ENCODE measurements around the gene TAF11L6.
"Not testable (repeated sequence)": the region's sequence is repeated elsewhere in the genome, so short reads cannot be mapped to it uniquely, and the experiment has no call there.

TAF11L6 gene

GRCh38 chr5:17528369-17528768, at the start of gene TAF11L6:
Gene TAF11L6, plus strand, starts transcription at chr5:17528669.
- CTCF ChIA-PET; H3K4me3 ChIP-seq (ENCODE audit: low read depth, low read length); POLR2A ChIA-PET; DNase-seq (ENCODE audit: low read depth, low spot score): not testable (repeated sequence)

GRCh38 chr5:17481378-17481777, 47.1 kb upstream of the TAF11L6 start:
- POLR2A ChIA-PET, result no interaction called here
- DNase-seq (ENCODE audit: low read depth, low spot score), result no peak
- no peak overlapping the region for H3K4me3 ChIP-seq (ENCODE audit: low read depth, low read length)
- TF ChIP-seq CTCF (IDR thresholded peaks at IDR 0.05; ENCODE audit: insufficient read depth, low read length, missing control alignments), result no peak
- CTCF ChIA-PET, result no interaction called here

GRCh38 chr5:17482790-17483189, 45.7 kb upstream of the TAF11L6 start:
- CTCF ChIA-PET, result no interaction called here
- POLR2A ChIA-PET, result no interaction called here
- DNase-seq (ENCODE audit: low read depth, low spot score), result no peak
- no peak overlapping the region for H3K4me3 ChIP-seq (ENCODE audit: low read depth, low read length)
- no peak for TF ChIP-seq CTCF (IDR thresholded peaks at IDR 0.05; ENCODE audit: insufficient read depth, low read length, missing control alignments)

GRCh38 chr5:17486464-17487173, 41.9 kb upstream of the TAF11L6 start:
- CTCF ChIA-PET; H3K4me3 ChIP-seq (ENCODE audit: low read depth, low read length); DNase-seq (ENCODE audit: low read depth, low spot score); POLR2A ChIA-PET: not testable (repeated sequence)

- no peak overlapping the region for H3K4me3 ChIP-seq (ENCODE audit: low read depth, low read length)
- ChIA-PET CTCF (no interaction called here), POLR2A (no interaction called here)
- no peak for DNase-seq (ENCODE audit: low read depth, low spot score)
- TF ChIP-seq CTCF (IDR thresholded peaks at IDR 0.05; ENCODE audit: insufficient read depth, low read length, missing control alignments), result no peak
Observed at GRCh38 chr5:17487174-17487512, 41.3 kb upstream of the TAF11L6 start.

- CTCF ChIA-PET; DNase-seq (ENCODE audit: low read depth, low spot score); H3K4me3 ChIP-seq (ENCODE audit: low read depth, low read length); POLR2A ChIA-PET: not testable (repeated sequence)
Observed at GRCh38 chr5:17491257-17491656, 37.2 kb upstream of the TAF11L6 start.

- DNase-seq (ENCODE audit: low read depth, low spot score), result no peak
- no peak overlapping the region for H3K4me3 ChIP-seq (ENCODE audit: low read depth, low read length)
- no peak for TF ChIP-seq CTCF (IDR thresholded peaks at IDR 0.05; ENCODE audit: insufficient read depth, low read length, missing control alignments)
- ChIA-PET CTCF (no interaction called here), POLR2A (no interaction called here)
Observed at GRCh38 chr5:17492770-17493169, 35.7 kb upstream of the TAF11L6 start.

- CTCF ChIA-PET, result interaction anchor here (1.2 kb wide), 1 partner anchor 281 kb away, joined by 3 read pairs; no protein-coding TSS in a partner anchor
- no peak overlapping the region for H3K4me3 ChIP-seq (ENCODE audit: low read depth, low read length)
- POLR2A ChIA-PET, result no interaction called here
- DNase-seq (ENCODE audit: low read depth, low spot score), result no peak
- no peak for TF ChIP-seq CTCF (IDR thresholded peaks at IDR 0.05; ENCODE audit: insufficient read depth, low read length, missing control alignments)
Observed at GRCh38 chr5:17497446-17497845, 31.0 kb upstream of the TAF11L6 start.

- POLR2A ChIA-PET; DNase-seq (ENCODE audit: low read depth, low spot score); H3K4me3 ChIP-seq (ENCODE audit: low read depth, low read length): not testable (repeated sequence)
- CTCF ChIA-PET, result interaction anchor here (1.2 kb wide), 1 partner anchor 282 kb away, joined by 3 read pairs; no protein-coding TSS in a partner anchor
Observed at GRCh38 chr5:17497931-17498330, 30.5 kb upstream of the TAF11L6 start, which contains the start of gene TAF11L2. Gene TAF11L2, plus strand, starts transcription at chr5:17498231.

All from AG04449 (cell line).